ENCODE results near the gene FDXACB1. TPM values are rescaled to one million over a fixed set of nuclear protein-coding genes. Genes with fewer than 3 reads are reported as not detected.

The FDXACB1 gene
- total and polyA plus RNA-seq, 4 donors, result 0.95 to 2.3 (median 1.3) TPM

- no peak overlapping the region for H3K4me3 ChIP-seq (ENCODE audit: low read depth in 1 of 3, low read length in 3 of 3)
- H3K4me1 ChIP-seq (ENCODE audit: control insufficient read depth in 4 of 4, insufficient read depth in 4 of 4, low read length in 3 of 4), result peaks cover 0 to 18% (median 17%) of the 10 kb centered on the region in 4 donors
- no peak overlapping the region for H3K9ac ChIP-seq (ENCODE audit: low read depth in 1 of 2, low read length in 2 of 2)
- no peak overlapping the region for H3K27ac ChIP-seq (ENCODE audit: low read depth in 1 of 2, low read length in 2 of 2)
- TF ChIP-seq NR2F2 (IDR thresholded peaks at IDR 0.05), result no peak
- TF ChIP-seq RXRA (IDR thresholded peaks at IDR 0.05), result no peak
- no peak for TF ChIP-seq HNF4G (IDR thresholded peaks at IDR 0.05)
- no peak for TF ChIP-seq EGR1 (IDR thresholded peaks at IDR 0.05; ENCODE audit: low read depth in 2 of 2)
- TF ChIP-seq JUND (IDR thresholded peaks at IDR 0.05), result no peak
- no peak for TF ChIP-seq GABPA (IDR thresholded peaks at IDR 0.05 in 1 of 2, conservative IDR thresholded peaks at IDR 0.05 in 1 of 2)
- TF ChIP-seq FOXA1 (IDR thresholded peaks at IDR 0.05), result no peak
- no peaks in the 10 kb centered on the region for H3K9me3 ChIP-seq (ENCODE audit: control insufficient read depth in 4 of 4, low read length in 3 of 4)
- no peak for DNase-seq (ENCODE audit: low spot score)
- no peaks in the 10 kb centered on the region for H3K27me3 ChIP-seq (ENCODE audit: control insufficient read depth in 4 of 4, insufficient read depth in 4 of 4, low read length in 3 of 4)
- H3K36me3 ChIP-seq (ENCODE audit: control insufficient read depth in 4 of 4, insufficient read depth in 3 of 4, low read depth in 1 of 4, low read length in 3 of 4), result peaks cover 0 to 15% (median 0%) of the 10 kb centered on the region in 4 donors
- WGBS, result 92% methylated on average over 5 of the region's 5 CpGs
These were observed 35.3 kb downstream of the FDXACB1 start for GRCh38 chr11:111843661-111844060.

- no peak overlapping the region for H3K4me3 ChIP-seq (ENCODE audit: low read depth in 1 of 3, low read length in 3 of 3)
- 17% methylated on average over 10 of the region's 10 CpGs for WGBS
- no peaks in the 10 kb centered on the region for H3K9me3 ChIP-seq (ENCODE audit: control insufficient read depth in 4 of 4, low read length in 3 of 4)
- peak overlapping the region; percentile 60 to 72 for H3K27ac ChIP-seq (ENCODE audit: low read depth in 1 of 2, low read length in 2 of 2)
- H3K4me1 ChIP-seq (ENCODE audit: control insufficient read depth in 4 of 4, insufficient read depth in 4 of 4, low read length in 3 of 4), result peaks cover 0 to 26% (median 19%) of the 10 kb centered on the region in 4 donors
- TF ChIP-seq FOXA1 (IDR thresholded peaks at IDR 0.05), result peak; percentile 25
- no peak for TF ChIP-seq EGR1 (IDR thresholded peaks at IDR 0.05; ENCODE audit: low read depth in 2 of 2)
- TF ChIP-seq, protein P1, sequence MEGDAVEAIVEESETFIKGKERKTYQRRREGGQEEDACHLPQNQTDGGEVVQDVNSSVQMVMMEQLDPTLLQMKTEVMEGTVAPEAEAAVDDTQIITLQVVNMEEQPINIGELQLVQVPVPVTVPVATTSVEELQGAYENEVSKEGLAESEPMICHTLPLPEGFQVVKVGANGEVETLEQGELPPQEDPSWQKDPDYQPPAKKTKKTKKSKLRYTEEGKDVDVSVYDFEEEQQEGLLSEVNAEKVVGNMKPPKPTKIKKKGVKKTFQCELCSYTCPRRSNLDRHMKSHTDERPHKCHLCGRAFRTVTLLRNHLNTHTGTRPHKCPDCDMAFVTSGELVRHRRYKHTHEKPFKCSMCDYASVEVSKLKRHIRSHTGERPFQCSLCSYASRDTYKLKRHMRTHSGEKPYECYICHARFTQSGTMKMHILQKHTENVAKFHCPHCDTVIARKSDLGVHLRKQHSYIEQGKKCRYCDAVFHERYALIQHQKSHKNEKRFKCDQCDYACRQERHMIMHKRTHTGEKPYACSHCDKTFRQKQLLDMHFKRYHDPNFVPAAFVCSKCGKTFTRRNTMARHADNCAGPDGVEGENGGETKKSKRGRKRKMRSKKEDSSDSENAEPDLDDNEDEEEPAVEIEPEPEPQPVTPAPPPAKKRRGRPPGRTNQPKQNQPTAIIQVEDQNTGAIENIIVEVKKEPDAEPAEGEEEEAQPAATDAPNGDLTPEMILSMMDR (IDR thresholded peaks at IDR 0.05; ENCODE audit: low read depth, low read length, missing input control), result peak; percentile 90
- TF ChIP-seq RXRA (IDR thresholded peaks at IDR 0.05), result no peak
- TF ChIP-seq HNF4A (conservative IDR thresholded peaks at IDR 0.05), result peak in 1 of 2 donors; percentile 30
- TF ChIP-seq RAD21 (IDR thresholded peaks at IDR 0.05), result peak; percentile 99 to 100
- TF ChIP-seq, protein P2, sequence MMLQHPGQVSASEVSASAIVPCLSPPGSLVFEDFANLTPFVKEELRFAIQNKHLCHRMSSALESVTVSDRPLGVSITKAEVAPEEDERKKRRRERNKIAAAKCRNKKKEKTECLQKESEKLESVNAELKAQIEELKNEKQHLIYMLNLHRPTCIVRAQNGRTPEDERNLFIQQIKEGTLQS (IDR thresholded peaks at IDR 0.05), result no peak
- no peak for TF ChIP-seq HNF4G (IDR thresholded peaks at IDR 0.05)
- peak; percentile 9 for TF ChIP-seq SP1 (IDR thresholded peaks at IDR 0.05)
- TF ChIP-seq TAF1 (conservative IDR thresholded peaks at IDR 0.05), result no peak
- TF ChIP-seq GABPA (IDR thresholded peaks at IDR 0.05 in 1 of 2, conservative IDR thresholded peaks at IDR 0.05 in 1 of 2), result no peak
- TF ChIP-seq YY1 (IDR thresholded peaks at IDR 0.05), result no peak
- TF ChIP-seq, protein P3, sequence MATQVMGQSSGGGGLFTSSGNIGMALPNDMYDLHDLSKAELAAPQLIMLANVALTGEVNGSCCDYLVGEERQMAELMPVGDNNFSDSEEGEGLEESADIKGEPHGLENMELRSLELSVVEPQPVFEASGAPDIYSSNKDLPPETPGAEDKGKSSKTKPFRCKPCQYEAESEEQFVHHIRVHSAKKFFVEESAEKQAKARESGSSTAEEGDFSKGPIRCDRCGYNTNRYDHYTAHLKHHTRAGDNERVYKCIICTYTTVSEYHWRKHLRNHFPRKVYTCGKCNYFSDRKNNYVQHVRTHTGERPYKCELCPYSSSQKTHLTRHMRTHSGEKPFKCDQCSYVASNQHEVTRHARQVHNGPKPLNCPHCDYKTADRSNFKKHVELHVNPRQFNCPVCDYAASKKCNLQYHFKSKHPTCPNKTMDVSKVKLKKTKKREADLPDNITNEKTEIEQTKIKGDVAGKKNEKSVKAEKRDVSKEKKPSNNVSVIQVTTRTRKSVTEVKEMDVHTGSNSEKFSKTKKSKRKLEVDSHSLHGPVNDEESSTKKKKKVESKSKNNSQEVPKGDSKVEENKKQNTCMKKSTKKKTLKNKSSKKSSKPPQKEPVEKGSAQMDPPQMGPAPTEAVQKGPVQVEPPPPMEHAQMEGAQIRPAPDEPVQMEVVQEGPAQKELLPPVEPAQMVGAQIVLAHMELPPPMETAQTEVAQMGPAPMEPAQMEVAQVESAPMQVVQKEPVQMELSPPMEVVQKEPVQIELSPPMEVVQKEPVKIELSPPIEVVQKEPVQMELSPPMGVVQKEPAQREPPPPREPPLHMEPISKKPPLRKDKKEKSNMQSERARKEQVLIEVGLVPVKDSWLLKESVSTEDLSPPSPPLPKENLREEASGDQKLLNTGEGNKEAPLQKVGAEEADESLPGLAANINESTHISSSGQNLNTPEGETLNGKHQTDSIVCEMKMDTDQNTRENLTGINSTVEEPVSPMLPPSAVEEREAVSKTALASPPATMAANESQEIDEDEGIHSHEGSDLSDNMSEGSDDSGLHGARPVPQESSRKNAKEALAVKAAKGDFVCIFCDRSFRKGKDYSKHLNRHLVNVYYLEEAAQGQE (IDR thresholded peaks at IDR 0.05), result no peak
- TF ChIP-seq MAX (IDR thresholded peaks at IDR 0.05), result no peak
- no peak for TF ChIP-seq NR2F2 (IDR thresholded peaks at IDR 0.05)
- TF ChIP-seq, protein P4, sequence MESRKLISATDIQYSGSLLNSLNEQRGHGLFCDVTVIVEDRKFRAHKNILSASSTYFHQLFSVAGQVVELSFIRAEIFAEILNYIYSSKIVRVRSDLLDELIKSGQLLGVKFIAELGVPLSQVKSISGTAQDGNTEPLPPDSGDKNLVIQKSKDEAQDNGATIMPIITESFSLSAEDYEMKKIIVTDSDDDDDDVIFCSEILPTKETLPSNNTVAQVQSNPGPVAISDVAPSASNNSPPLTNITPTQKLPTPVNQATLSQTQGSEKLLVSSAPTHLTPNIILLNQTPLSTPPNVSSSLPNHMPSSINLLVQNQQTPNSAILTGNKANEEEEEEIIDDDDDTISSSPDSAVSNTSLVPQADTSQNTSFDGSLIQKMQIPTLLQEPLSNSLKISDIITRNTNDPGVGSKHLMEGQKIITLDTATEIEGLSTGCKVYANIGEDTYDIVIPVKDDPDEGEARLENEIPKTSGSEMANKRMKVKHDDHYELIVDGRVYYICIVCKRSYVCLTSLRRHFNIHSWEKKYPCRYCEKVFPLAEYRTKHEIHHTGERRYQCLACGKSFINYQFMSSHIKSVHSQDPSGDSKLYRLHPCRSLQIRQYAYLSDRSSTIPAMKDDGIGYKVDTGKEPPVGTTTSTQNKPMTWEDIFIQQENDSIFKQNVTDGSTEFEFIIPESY (IDR thresholded peaks at IDR 0.05), result no peak
- TF ChIP-seq JUND (IDR thresholded peaks at IDR 0.05), result no peak
- peak; percentile 16 for TF ChIP-seq FOXA2 (IDR thresholded peaks at IDR 0.05)
- H3K36me3 ChIP-seq (ENCODE audit: control insufficient read depth in 4 of 4, insufficient read depth in 3 of 4, low read depth in 1 of 4, low read length in 3 of 4), result peaks cover 0 to 6% (median 0%) of the 10 kb centered on the region in 4 donors
- H3K27me3 ChIP-seq (ENCODE audit: control insufficient read depth in 4 of 4, insufficient read depth in 4 of 4, low read length in 3 of 4), result no peaks in the 10 kb centered on the region
- DNase-seq (ENCODE audit: low spot score), result peak; percentile 94
- peak overlapping the region in 1 of 2 donors; percentile 86 for H3K9ac ChIP-seq (ENCODE audit: low read depth in 1 of 2, low read length in 2 of 2)
These were observed 37.5 kb downstream of the FDXACB1 start for GRCh38 chr11:111841370-111842053.

All from liver (tissue), 9 donors.